KG1 (cell line): ENCODE measurements around the gene NANOS2.
"Not testable (repeated sequence)": the region's sequence is repeated elsewhere in the genome, so short reads cannot be mapped to it uniquely, and the experiment has no call there.

Source experiments
- DNase-seq: peaks from one replicate; lab custom pipeline; 2025; lab: John Stamatoyannopoulos, UW

The NANOS2 gene

DNA sequence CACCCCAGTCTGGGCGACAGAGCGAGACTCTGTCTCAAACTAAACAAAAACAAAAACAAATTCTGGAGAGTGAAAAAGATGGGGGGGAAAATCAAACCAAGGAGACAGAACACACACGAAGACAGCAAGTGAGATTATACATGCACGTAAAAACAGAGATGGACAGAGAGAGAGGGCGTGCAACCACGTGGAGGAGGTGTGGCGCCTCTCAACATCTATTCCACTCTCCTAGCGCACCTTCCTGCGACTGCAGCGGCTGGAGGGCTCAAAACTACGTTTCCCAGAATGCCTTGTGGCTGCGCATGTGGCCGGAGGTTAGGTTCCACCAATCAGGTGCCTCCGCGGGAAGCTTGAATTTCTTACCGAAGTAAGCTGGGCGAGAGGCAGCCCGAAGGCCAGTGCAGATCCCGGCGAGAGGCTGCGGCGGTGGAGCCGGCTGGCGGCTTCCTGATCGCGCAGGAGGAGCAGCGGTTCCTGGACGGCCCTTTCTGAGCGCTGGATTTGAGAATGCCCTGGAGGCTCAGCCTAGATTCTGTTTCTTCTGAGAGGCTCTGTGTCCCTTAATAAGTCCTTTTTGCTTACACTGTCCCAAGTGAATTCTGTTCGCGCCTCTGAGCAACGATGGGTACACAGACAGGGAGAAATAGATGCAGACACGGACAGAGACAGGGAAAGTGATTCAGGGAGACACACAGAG, 13.1 kb upstream of the NANOS2 start:
- peak; percentile 77 for DNase-seq

DNA sequence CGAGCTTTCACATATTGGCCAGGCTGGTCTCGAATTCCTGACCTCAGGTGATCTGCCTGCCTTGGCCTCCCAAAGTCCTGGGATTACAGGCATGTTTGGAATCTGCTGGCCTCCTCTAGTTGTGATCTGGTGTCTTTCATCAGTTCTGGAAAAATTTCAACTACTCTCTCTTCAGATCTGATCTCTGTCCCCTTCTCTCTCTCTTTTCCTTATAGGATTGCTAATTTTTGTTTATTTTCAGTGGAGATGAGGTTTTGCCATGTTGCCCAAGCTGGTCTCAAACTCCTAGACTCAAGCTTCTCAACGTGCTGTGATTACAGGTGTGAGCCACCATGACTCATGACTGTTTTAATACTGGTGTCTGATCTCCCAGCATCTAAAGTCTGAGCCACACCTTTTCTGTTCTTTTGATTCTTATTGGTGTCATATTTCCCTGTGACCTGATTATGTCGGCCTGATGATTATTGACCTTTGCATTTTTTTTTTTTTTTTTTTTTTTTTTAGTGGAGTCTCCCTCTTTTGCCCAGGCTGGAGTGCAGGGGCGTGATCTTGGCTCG, 10.4 kb upstream of the NANOS2 start:
- no peak for DNase-seq

DNA sequence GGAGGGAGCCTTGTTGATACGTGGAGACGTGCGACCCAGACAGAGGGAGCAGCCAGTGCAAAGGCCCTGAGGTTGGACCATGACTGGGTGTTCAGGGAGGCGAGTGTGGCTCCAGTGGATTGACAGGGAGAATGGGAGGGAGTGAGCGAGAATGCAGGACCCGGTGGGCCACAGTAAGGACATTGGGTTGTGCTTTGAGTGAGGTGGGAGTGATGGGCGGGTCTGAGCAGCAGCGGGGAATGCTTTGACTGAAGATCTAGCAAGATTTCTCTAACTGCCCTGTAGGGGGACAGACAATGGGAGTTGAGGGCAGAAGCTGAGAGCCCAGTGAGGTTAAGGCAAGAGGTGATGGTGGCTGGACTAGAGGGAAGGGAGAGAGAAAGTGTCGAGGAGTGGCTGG, 7.7 kb upstream of the NANOS2 start:
- no peak for DNase-seq

DNA sequence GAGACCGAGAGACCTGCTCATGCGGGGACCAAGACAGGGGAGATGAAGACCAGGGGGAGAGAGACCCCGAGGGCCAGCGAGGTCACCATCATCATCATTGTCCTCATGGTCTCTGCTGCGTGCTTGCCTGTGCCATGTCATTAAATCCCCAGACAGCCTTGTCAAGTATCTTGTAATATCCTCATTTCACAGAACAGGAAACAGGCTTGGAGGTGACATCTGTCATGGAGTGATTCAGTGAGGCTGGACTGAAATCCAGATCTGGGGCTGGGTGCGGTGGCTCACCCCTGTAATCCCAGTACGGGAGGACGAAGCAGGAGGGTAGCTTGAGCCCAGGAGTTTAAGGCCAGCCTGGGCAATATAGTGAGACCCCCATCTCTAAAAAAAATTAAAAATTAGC, 5.9 kb upstream of the NANOS2 start:
- DNase-seq, result no peak

DNA sequence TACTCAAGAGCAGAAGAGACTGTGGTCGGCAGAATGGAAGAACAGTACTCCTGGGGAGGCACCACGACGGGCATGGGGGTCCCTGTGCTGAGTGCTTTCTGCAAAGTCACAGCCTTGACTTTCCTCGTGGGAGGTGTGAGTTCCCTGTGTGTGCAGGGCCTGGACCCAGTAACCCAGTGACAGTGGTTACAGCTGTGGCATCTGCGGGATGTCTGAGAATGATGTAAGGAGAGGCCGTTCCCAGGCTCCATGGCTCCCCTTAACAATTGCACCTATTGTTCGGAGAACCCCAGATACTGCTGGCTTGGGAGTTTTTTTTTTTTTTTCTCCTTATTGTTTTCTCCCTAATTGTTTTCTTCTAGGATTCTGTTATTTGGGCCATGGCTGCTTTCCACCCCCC, 5.1 kb upstream of the NANOS2 start:
- DNase-seq, result no peak

DNA sequence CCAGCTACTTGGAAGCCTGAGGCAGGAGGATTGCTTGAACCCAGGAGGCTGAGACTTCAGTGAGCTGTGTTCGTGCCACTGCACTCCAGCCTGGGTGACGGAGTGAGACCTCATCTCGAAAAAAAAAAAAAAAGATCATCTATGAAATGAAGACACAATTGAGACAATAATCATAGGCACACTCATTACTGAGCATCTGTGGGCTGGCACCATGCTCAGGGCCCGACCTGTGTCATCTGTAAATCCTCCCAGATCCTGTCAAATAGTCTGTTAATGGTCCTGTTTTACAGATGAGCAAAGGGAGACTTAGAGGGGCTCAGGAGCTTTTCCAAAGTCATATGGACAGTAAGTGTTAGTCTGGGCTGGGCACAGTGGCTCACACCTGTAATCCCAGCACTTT, 4.1 kb upstream of the NANOS2 start:
- DNase-seq, result no peak

DNA sequence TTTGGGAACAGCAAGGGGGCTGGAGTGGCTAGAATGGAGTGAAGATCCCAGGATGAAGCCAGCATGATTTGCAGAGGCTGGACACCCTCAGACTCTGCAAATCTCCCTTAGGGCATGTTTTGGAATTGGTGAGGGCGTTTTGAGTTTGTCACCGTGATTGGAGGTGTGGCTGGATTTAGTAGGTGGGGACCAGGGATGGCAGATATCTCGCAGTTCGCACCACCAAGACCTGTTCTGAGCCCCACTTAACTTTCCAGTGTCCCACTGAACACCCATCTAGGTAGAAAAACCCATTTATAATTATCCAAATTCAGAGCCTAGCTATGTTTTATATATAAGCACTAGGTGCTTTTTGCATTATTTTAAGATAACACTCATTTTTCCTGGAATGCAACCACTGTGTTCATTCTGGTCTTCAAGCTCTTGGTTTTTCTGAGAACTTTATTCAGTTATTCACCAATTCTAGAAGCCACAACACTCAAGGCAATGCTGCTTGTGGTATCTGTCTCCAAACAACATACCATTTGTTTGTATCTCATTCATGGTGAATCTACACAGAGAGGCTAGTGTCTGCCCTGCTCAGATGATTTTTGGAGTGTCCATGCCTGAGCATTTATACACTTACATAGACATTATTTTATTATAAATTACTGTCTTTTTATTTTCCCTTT, 3.0 kb upstream of the NANOS2 start:
- no peak for DNase-seq

DNA sequence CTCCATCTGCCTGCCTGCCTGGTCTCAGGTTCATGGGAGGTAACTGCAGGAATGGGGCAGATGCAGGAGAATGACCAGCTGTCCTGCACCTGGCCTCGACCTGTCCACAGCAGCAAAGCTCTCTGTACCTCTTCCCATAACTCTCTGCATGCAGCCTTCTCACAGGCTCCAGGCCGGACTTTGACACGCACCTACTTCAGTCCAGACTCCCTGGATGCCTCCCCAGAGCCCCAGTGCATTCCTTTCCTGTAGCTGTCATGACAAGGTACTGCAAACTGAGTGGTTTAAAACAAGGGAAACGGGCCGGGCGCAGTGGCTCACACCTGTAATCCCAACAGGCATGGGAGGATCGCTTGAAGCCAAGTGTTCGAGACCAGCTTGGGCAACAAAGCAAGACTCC, 3.3 kb downstream of the NANOS2 start:
- DNase-seq, result no peak

DNA sequence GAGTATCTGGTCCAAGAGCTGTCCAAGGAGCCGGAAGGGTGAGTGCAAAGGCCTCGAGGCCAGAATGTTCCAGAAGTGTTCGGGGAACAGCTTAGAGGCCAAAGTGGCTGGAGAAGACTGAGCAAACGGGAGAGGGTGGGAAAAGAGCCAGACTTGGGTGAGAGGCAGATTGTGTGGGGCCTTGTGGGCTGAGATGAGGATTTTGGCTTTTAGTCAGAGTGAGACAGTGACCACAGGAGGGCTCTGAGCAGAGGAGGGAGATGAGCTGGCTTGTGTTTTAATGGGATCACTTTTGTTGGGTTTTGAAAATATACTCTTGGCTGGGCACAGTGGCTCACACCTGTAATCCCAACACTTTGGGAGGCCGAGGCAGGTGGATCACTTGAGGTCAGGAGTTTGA, 5.6 kb downstream of the NANOS2 start:
- DNase-seq, result no peak

DNA sequence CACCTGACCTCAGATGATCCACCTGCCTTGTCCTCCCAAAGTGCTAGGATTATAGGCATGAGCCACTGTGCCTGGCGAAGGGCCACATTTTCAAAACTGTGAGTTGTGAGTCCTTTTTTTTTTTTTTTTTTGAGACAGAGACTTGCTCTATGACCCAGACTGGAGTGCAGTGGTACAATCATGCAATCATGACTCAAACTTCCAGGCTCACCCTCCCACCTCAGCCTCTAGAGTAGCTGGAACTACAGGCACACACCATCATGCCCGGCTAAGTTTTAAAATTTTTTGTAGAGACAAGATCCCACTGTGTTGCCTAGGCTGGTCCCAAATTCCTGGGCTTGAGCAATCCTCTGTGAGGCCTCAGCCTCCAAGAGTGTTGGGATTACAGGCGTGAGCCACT, 8.4 kb downstream of the NANOS2 start:
- DNase-seq, result no peak

DNA sequence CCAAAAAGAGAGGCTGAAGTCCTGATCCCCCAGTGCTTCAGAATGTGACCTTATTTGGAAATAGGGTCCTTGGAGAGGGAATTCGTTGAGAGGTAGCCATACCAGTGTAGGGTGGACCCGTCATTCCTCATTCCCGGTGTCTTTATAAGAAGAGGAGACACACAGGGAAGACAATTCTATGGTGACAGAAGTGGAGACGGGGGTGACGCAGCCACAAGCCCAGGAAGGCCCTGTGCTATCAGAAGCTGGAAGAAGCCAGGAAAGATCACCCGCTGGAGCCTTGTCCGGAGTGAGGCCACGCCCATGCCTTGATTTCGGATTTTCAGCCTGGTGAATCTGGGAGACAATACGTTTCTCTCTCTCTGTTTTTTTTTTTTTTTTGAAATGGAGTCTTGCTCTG, 9.6 kb downstream of the NANOS2 start:
- DNase-seq, result no peak

DNA sequence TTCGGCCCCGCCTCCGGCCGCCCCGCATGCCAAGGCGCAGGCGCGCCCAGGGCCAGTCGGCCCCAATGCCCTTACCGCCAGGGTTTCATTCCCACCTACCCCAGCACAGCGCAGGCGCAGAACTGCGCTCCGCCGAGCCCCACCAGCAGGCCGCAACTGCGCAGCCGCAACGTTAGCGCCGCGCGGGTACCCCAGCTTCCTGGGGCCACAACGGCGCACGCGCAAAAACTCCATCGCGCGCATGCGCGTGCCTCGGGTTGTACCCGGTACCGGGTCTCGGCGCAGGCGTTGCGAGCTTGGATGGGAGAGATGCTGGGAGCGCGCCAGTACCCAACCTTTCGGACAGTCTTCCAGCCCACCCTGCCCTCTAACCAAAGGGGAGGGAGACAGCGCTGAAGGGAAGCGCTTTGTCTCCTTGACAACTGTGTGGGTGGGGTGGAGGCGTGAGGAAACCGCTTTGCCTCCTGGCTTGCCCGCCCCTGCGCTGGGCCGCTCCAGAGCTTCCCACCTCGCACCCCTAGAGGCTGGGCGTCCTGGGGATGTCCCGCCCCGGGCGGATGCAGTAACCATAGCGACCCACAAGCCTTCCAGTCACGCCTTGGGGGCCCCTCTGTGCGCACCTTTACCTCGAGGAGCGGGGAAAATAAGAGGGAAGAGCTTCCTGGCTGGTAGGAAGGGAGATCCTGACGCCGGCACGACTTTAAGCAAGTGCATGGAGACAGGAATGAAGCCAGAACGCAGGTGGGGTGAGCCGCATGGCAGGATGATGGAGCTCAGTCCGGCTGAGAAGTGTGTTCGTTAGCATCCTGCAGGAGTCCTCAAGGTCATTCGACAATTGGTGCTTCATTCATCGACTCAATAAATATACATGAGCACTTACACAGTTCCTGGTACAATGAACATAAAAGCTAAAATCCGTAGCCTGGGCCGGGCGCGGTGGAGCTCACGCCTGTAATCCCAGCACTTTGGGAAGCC, 11.6 kb downstream of the NANOS2 start:
- DNase-seq, result peak; percentile 99

DNA sequence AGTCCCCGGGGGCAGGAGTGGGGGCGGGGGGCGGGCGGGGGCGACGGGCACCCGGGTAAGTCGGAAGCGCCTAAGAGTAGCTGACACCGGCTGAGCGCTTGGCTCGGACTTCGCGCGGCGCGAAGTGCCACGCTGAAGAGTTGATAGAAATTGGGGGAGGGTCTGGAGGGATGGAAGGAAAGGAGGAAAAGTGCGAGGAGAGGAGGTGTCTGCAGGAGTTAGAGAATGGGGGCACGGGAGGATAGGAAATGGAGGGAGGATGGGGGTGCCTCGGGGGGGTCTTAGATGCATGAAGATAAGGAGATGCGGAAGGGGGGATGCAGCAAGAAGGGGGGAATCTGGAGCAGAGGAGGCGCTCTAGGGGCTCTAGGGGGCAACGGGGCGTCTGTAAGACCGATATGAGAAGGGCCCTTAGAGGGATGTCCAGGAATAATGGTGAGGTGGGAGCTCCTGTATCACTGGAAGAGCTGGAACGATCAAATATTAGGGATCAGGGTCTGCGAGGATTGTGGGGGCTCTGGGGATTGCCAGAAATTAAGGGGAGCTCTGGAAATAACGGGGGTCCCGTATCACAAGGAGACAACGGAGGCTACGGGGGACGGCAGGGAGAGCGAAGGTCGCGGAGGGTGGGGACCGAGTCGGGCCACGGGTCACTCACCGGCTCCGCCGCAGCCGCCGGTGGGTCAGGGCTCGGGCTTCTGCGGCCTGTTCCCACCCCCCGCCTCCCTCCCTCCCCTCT, 12.5 kb downstream of the NANOS2 start, which contains the start of gene MYPOP:
Gene MYPOP (minus strand): TSS at position 702 of the 739 bp plus-strand sequence. CDS start 840 bp downstream, outside the sequence.
- DNase-seq, result no peak

DNA sequence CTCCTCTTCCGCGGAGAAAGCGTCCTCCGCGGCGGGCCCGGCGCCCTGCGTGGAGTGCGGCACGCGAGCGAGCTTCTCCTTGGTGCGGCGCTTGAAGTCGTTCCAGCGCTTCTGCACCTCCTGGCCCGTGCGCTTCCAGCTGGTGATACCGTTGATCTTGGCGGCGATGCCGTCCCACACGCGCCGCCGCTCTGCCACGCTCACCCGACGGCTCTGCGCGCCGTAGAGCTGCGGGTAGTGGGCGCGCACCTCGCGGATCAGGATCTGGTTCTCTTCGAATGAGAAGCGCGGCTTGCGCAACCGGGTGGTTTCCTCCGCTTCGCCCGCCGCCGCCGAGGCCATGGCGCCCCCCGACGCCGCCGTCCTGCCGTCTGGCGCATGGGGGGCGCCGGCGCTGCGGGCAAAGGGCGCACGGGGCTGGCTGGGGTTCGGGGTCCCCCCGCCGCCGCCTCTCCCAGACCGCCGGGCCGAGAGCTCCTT, 13.1 kb downstream of the NANOS2 start:
- DNase-seq, result peak; percentile 41

DNA sequence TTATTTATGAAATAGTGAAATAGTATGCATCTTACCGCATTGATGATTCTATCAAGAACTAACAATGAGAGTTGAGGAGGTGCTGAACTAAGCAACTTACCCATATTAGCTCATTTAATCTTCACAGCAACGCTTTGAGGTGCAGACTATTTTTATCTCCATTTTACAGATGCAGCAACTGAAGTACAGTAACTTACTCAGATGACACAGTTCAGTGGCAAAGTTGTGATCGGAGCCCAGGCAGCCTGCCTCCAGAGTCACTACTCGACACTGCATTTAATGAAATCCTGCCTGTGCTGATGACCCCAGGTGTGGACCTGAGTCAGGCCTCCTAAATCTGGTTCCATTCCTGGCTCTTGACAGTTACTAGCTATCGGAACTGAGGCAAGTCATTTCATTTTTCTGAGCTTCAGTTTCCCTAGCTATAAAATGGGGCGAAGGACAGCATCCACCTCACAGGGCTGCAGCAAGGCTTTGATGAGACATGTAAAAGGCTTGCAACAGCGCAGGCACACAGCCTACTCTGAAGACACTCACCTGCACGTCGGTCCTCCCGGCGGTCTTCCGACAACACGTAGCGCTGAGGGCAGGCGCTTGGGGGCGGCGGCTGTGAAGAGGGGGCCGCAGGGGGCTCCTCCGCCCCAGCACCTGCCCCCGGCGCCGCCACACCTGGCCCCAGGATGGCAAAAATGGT, 13.7 kb downstream of the NANOS2 start:
- no peak for DNase-seq

DNA sequence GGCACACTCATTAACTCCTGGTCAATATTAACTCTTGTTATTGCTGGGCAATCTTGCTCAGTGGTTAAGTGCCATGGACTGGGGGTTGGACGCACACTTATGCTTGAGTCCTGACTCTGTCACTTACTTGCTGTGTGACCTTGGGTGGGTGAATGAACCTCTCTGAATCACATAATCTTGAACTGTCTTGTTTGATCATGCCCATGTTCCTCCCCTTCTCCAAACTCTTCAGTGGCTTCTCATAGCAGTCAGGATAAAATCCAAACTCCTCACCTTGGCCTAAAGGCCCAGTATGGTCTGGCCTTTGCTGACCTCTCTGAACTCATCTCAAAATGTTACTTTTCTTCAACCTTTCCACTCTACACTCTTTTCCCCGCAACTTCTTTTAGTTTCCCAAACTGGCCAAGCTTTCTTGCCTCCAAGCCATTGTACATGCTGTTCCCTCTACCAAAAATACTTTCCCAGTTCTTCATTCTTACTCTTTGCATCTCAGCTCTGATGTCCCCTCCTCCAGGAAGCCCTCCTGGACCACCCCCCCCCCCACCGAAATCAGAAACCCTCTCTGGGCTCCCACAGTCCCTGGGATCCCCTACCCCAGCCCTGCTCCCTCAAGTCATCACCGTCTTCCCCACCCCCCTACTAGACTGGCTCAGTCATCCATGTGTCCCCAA, 14.5 kb downstream of the NANOS2 start:
- DNase-seq, result no peak

DNA sequence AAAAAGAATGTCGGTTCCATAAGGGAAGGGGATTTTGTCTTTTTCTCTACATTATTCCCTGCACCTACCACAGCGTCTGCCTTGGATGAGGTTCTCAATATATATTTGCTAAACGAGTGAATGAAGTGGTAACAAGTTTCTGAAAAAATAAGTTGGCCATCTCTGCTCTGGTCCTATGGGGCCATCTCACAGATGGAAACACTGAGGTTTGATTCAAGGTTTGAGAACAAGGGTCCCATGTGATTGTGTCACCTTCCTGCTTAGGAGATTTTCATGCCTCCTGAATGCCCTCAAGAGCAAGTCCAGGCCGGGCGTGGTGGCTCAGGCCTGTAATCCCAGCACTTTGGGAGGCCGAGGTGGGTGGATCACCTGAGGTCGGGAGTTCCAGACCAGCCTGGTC, 15.3 kb downstream of the NANOS2 start:
- no peak for DNase-seq

DNA sequence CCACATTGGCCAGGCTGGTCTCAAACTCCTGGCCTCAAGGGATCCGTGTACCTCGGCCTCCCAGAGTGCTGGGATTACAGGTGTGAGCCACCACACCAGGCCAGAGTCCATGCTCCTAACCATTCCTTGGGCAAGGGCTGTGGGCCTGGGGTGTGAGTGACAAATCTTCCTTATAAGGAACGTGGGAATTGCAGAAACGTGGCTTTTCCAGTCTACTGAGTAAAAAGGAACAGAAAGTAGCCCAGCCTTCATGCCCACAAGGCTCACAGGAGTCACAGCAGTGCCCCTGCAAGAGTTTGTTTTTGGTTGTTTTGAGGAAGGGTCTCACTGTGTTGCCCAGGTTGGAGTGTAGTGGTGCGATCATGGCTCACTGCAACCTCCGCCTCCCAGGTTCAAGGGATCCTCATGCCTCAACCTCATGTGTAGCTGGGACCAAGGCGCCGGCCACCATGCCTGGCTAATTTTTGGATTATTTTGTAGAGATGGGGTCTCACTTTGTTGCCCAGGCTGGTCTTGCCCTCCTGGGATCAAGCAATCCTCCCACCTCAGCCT, 17.2 kb downstream of the NANOS2 start:
- no peak for DNase-seq

DNA sequence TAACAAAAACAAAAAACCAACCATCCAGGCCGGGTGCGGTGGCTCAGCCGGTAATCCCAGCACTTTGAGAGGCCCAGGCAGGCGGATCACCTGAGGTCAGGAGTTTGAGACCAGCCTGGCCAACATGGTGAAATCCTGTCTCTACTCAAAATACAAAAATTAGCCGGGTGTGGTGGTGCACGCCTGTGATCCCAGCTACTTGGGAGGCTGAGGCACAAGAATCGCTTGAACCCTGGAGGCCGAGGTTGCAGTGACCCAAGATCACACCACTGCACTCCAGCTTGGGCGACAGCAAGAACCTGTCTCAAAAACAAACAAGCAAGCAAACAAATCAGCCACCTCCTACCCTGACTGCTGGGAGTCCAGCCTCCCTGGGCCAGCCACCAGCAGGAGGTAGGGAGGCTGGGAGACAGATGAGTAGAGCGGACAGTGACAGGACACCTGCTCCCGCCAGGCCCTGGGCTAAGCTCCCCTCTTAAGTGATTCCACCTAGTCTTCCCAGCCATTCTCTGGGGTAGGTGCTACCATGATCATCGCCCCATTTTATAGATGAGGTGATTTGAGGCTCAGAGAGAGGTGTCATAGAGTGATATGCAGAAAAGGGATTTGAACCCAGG, 18.5 kb downstream of the NANOS2 start:
- not testable (repeated sequence) for DNase-seq
